ENCODE results near the gene AFF4.

AFF4 gene

DNA sequence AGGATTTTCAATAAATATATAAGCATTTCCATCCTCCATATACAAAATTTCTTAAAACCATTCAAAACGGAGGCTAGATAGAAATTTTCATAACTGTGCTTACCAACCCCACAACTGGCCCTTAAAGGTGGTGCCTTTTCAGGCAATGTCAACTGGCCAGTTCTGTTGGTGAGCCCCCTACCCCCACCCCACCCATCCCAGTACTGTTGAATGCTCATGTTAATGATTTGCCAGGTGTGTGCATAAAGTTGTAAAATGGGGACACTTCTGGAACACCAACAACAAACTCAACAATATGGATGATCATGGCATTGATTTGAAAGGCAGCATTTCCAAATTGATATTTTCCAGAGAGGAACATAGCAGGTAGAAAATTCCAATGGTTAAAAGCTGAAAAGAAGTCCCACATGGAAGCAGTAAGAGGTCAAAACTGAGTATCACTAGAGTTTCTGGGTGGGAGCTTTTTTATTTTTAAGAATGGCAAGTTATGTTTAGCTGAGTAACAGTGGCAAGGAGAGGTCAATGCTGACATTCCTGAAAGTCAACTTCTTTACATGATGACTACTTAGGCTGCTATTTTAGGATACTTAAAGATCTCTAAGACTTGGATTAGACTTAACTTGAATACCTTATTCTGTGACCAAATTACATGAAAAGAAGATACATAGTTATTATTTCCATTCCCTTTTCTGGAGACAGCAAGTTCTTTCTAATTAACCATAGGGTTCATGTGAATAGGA lies 87.2 kb downstream of the AFF4 start:
- Mint-ChIP-seq H3K27me3 (ENCODE audit: low read depth) (no peaks in the 10 kb centered on the region), H3K27ac (peak overlapping the region in 2 of 3 experiments; percentile 31 to 77), H3K9me3 (no peaks in the 10 kb centered on the region), H3K4me3 (no peak overlapping the region), H3K4me1 (peaks cover 38% of the 10 kb centered on the region), H3K36me3 (ENCODE audit: low read depth) (peaks cover 65% of the 10 kb centered on the region)
- TF ChIP-seq, protein P1, sequence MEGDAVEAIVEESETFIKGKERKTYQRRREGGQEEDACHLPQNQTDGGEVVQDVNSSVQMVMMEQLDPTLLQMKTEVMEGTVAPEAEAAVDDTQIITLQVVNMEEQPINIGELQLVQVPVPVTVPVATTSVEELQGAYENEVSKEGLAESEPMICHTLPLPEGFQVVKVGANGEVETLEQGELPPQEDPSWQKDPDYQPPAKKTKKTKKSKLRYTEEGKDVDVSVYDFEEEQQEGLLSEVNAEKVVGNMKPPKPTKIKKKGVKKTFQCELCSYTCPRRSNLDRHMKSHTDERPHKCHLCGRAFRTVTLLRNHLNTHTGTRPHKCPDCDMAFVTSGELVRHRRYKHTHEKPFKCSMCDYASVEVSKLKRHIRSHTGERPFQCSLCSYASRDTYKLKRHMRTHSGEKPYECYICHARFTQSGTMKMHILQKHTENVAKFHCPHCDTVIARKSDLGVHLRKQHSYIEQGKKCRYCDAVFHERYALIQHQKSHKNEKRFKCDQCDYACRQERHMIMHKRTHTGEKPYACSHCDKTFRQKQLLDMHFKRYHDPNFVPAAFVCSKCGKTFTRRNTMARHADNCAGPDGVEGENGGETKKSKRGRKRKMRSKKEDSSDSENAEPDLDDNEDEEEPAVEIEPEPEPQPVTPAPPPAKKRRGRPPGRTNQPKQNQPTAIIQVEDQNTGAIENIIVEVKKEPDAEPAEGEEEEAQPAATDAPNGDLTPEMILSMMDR (IDR thresholded peaks at IDR 0.05; ENCODE audit: unreplicated experiment in 3 of 3), result no peak

DNA sequence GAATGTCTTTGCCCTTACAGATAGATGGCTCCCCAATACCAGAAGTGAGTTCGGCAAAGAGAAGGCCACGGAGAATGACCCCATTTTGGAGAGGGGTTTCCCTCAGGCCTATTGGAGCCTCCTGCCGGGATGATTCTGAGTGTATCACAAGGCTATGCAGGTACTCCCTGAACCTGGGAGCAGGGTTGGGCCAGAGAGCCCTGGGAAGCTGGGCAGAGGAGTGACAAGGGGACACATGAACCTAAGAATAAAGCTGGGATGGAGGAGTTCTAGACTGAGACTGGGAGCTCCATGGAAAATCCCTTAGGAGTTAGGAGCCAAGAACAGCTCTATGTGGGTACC lies 89.5 kb downstream of the AFF4 start:
- Mint-ChIP-seq H3K4me1 (peaks cover 51% of the 10 kb centered on the region), H3K9me3 (no peaks in the 10 kb centered on the region)
- TF ChIP-seq, protein P1 (IDR thresholded peaks at IDR 0.05; ENCODE audit: unreplicated experiment in 3 of 3), result no peak

DNA sequence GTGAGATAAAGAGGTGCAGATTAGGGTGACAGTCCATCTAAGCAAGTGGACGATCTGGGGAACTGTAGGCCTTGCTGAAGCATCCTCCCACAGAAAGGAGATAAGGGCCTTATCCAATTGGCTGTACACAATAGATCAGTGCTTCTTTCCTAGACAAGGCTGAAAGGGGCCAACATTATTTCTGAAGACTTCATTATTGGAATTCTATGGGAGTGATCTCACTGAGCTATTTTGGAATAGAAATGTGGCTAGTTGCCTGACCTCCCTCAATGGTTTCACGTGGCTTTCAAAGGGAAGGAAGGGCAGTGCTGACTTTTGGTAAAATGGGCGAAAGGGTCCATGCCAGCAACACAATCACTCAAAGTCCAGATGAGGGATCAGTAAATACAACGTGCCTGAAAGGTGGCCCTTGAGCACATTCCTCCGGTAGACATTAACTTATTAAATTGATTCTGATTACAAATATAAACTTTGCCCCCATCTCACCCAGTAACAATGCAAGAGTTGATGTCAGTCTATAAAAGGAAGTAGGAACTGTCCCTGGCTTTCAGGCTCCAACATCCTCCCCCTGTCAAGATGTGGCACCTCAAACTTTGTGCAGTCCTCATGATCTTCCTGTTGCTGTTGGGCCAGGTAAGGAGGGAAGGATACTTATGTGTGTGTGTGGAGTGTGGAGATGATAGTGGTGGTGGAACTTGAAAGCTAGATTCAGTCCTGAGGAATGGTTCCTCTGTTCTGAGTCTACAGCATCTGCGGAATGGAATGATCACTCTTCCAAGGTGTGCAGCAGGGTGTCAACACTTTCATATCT lies 90.1 kb downstream of the AFF4 start, which contains the start of gene LEAP2:
Gene LEAP2 (plus strand): TSS at position 550 of the 811 bp plus-strand sequence. CDS start 27 bp downstream, at position 577.
- Mint-ChIP-seq H3K4me3 (no peak within 1 kb of the TSS), H3K9me3 (no peaks in the 10 kb centered on the region), H3K36me3 (ENCODE audit: low read depth) (peaks cover 60% of the 10 kb centered on the region), H3K4me1 (peaks cover 49% of the 10 kb centered on the region), H3K27ac (peak within 1 kb of the TSS; percentile 29 to 70 (median 62)), H3K27me3 (ENCODE audit: low read depth) (no peaks in the 10 kb centered on the region)
- TF ChIP-seq, protein P1 (IDR thresholded peaks at IDR 0.05; ENCODE audit: unreplicated experiment in 3 of 3), result no peak

More for the DNA sequence above, 89.5 kb downstream of the AFF4 start:
- Mint-ChIP-seq H3K27ac (peak overlapping the region in 2 of 3 experiments; percentile 29 to 70), H3K27me3 (ENCODE audit: low read depth) (no peaks in the 10 kb centered on the region), H3K36me3 (ENCODE audit: low read depth) (peaks cover 60% of the 10 kb centered on the region), H3K4me3 (no peak overlapping the region)

DNA sequence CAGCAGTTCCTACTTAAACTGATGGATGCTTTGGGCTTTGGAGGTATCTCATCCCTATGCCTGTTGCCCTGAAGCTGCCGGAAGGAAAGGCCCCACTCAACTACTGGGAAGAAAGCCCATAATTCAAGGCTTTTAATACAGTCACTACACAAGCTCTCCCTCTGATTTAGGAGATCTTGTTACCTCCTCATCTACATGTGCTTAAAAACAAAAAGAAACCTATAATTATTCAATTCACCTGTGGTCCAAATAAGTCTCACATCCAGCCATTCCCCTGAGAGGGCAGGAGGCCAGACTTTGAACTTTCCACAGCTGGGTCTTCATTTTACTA lies 90.7 kb downstream of the AFF4 start:
- no peaks in the 10 kb centered on the region for H3K9me3 Mint-ChIP-seq
- TF ChIP-seq, protein P1 (IDR thresholded peaks at IDR 0.05; ENCODE audit: unreplicated experiment in 3 of 3), result no peak
- H3K4me3 Mint-ChIP-seq, result no peak overlapping the region
- H3K4me1 Mint-ChIP-seq, result peaks cover 43% of the 10 kb centered on the region
- H3K27ac Mint-ChIP-seq, result peak overlapping the region; percentile 29 to 70 (median 62)
- no peaks in the 10 kb centered on the region for H3K27me3 Mint-ChIP-seq (ENCODE audit: low read depth)
- peaks cover 57% of the 10 kb centered on the region for H3K36me3 Mint-ChIP-seq (ENCODE audit: low read depth)

DNA sequence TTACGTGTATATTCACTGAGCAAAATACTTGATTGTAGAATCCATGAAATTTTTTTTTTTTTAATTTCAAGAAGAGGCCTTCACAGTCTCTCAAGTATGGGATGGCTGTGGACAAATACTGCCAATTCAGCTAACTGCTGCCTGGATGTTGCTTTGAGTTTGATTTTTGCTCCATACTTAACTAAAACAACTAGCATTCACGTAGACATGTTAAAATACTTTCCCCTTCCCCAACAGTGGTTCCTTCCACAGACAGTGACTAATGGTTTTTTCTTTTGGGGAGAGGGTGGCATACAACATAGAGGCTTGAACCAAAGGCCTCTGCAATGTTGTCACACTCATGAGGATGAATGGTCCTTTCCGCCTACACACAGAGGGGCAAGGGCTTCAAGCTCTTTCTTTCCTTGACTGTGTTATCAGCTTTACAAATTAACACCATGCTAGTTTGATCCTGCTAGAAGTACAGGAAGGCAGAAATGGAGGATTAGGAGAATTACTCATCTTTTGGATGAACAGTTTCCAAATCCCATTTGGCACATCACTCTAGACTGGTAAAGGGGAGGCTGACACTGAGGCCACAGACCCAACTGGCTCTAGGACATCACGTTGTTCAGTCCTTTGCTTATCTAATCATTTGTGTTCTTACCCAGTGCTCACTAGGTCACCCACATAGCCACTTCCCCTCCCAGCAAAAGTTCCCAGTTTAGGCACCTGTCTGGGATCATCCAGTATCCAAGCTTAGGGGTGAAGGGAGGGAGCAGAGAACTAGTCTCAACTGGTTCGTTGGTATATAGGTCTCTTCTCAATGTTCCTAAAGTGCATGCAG lies 91.8 kb downstream of the AFF4 start:
- Mint-ChIP-seq H3K4me1 (peaks cover 44% of the 10 kb centered on the region), H3K36me3 (ENCODE audit: low read depth) (peaks cover 55% of the 10 kb centered on the region), H3K27me3 (ENCODE audit: low read depth) (no peaks in the 10 kb centered on the region), H3K9me3 (no peaks in the 10 kb centered on the region), H3K4me3 (no peak overlapping the region), H3K27ac (peak overlapping the region; percentile 29 to 82 (median 70))
- TF ChIP-seq, protein P1 (IDR thresholded peaks at IDR 0.05; ENCODE audit: unreplicated experiment in 3 of 3), result no peak
